ENCODE measurements around the gene NIPBL.

Gene NIPBL

GRCh38 chr5:36919650-36920049 is 43.1 kb downstream of the NIPBL start:
- H3K4me1 ChIP-seq (ENCODE audit: control insufficient read depth, insufficient read depth, low read length, poor library complexity, severe bottlenecking), result no peaks in the 10 kb centered on the region
- no peak overlapping the region for H3K4me3 ChIP-seq (ENCODE audit: insufficient read depth, low read depth, low read length, poor library complexity, severe bottlenecking)
- DNase-seq, result no peak
- H3K27ac ChIP-seq (ENCODE audit: insufficient read depth, low read length, poor library complexity, severe bottlenecking), result no peak overlapping the region
- no peaks in the 10 kb centered on the region for H3K9me3 ChIP-seq (ENCODE audit: control insufficient read depth, low read length)
- H3K27me3 ChIP-seq (replicated peaks; ENCODE audit: control insufficient read depth, insufficient read depth, low read length, poor library complexity, severe bottlenecking), result no peaks in the 10 kb centered on the region
- H3K36me3 ChIP-seq (ENCODE audit: control insufficient read depth, insufficient read depth, low read length), result no peaks in the 10 kb centered on the region

GRCh38 chr5:36928947-36929346 is 52.4 kb downstream of the NIPBL start:
- Histone ChIP-seq H3K36me3 (ENCODE audit: control insufficient read depth, insufficient read depth, low read length) (no peaks in the 10 kb centered on the region), H3K27ac (ENCODE audit: insufficient read depth, low read length, poor library complexity, severe bottlenecking) (no peak overlapping the region), H3K4me3 (ENCODE audit: insufficient read depth, low read depth, low read length, poor library complexity, severe bottlenecking) (no peak overlapping the region), H3K4me1 (ENCODE audit: control insufficient read depth, insufficient read depth, low read length, poor library complexity, severe bottlenecking) (peaks cover 4% of the 10 kb centered on the region), H3K9me3 (ENCODE audit: control insufficient read depth, low read length) (no peaks in the 10 kb centered on the region), H3K27me3 (replicated peaks; ENCODE audit: control insufficient read depth, insufficient read depth, low read length, poor library complexity, severe bottlenecking) (no peaks in the 10 kb centered on the region)
- no peak for DNase-seq

GRCh38 chr5:36929438-36929837 is 52.9 kb downstream of the NIPBL start:
- H3K27me3 ChIP-seq (replicated peaks; ENCODE audit: control insufficient read depth, insufficient read depth, low read length, poor library complexity, severe bottlenecking), result no peaks in the 10 kb centered on the region

GRCh38 chr5:36932056-36932455 is 55.5 kb downstream of the NIPBL start:
- H3K27me3 ChIP-seq (replicated peaks; ENCODE audit: control insufficient read depth, insufficient read depth, low read length, poor library complexity, severe bottlenecking), result no peaks in the 10 kb centered on the region
- no peak for DNase-seq
- peaks cover 4% of the 10 kb centered on the region for H3K4me1 ChIP-seq (ENCODE audit: control insufficient read depth, insufficient read depth, low read length, poor library complexity, severe bottlenecking)
- H3K9me3 ChIP-seq (ENCODE audit: control insufficient read depth, low read length), result no peaks in the 10 kb centered on the region
- no peak overlapping the region for H3K4me3 ChIP-seq (ENCODE audit: insufficient read depth, low read depth, low read length, poor library complexity, severe bottlenecking)
- H3K36me3 ChIP-seq (ENCODE audit: control insufficient read depth, insufficient read depth, low read length), result no peaks in the 10 kb centered on the region
- no peak overlapping the region for H3K27ac ChIP-seq (ENCODE audit: insufficient read depth, low read length, poor library complexity, severe bottlenecking)

More at GRCh38 chr5:36929438-36929837, 52.9 kb downstream of the NIPBL start:
- no peaks in the 10 kb centered on the region for H3K36me3 ChIP-seq (ENCODE audit: control insufficient read depth, insufficient read depth, low read length)
- no peak overlapping the region for H3K4me3 ChIP-seq (ENCODE audit: insufficient read depth, low read depth, low read length, poor library complexity, severe bottlenecking)
- DNase-seq, result no peak
- no peak overlapping the region for H3K27ac ChIP-seq (ENCODE audit: insufficient read depth, low read length, poor library complexity, severe bottlenecking)
- H3K9me3 ChIP-seq (ENCODE audit: control insufficient read depth, low read length), result no peaks in the 10 kb centered on the region
- H3K4me1 ChIP-seq (ENCODE audit: control insufficient read depth, insufficient read depth, low read length, poor library complexity, severe bottlenecking), result peaks cover 4% of the 10 kb centered on the region

DNA sequence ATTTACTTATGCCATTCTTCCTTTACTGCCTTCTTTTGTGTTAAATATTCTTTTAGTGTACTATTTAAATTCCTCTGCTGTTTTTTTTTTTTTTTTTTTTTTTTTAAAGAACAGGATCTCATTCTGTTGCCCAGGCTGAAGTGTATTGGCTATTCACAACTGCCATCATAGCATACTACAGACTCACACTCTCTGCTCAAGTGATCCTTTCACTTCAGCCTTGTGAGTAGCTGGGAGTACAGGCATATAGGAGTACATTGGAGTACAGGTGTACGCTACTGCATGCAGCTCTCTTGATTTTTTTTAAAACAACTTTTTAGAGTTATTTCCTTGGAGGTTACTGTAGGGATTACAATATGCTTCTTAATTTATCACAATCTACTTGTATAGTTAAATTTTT is 56.1 kb downstream of the NIPBL start:
- Histone ChIP-seq H3K4me1 (ENCODE audit: control insufficient read depth, insufficient read depth, low read length, poor library complexity, severe bottlenecking) (peaks cover 3% of the 10 kb centered on the region), H3K27ac (ENCODE audit: insufficient read depth, low read length, poor library complexity, severe bottlenecking) (no peak overlapping the region), H3K9me3 (ENCODE audit: control insufficient read depth, low read length) (no peaks in the 10 kb centered on the region), H3K4me3 (ENCODE audit: insufficient read depth, low read depth, low read length, poor library complexity, severe bottlenecking) (no peak overlapping the region), H3K36me3 (ENCODE audit: control insufficient read depth, insufficient read depth, low read length) (no peaks in the 10 kb centered on the region), H3K27me3 (replicated peaks; ENCODE audit: control insufficient read depth, insufficient read depth, low read length, poor library complexity, severe bottlenecking) (no peaks in the 10 kb centered on the region)
- DNase-seq, result no peak

GRCh38 chr5:36934740-36935356 is 58.3 kb downstream of the NIPBL start:
- H3K27me3 ChIP-seq (replicated peaks; ENCODE audit: control insufficient read depth, insufficient read depth, low read length, poor library complexity, severe bottlenecking), result no peaks in the 10 kb centered on the region

DNA sequence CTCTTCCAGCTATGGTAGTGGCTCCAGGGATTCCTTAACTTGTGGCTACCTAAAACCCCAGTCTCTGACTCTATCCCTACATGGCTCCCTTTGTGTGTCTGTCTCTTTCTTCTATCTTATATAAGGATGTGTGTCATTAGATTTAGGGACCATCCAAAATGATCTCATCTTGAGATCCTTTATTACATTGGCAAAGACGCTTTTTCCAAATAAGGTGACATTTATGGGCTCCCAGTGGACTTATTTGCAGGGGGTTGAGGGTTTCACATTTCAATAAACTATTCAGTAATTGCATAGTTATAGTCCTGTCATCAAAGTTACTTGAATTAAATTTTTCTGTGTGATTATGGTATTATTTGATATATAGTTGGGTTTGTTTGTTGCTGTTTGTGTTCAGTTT is 59.2 kb downstream of the NIPBL start:
- H3K4me1 ChIP-seq (ENCODE audit: control insufficient read depth, insufficient read depth, low read length, poor library complexity, severe bottlenecking), result no peaks in the 10 kb centered on the region
- no peak for DNase-seq
- no peaks in the 10 kb centered on the region for H3K27me3 ChIP-seq (replicated peaks; ENCODE audit: control insufficient read depth, insufficient read depth, low read length, poor library complexity, severe bottlenecking)
- no peaks in the 10 kb centered on the region for H3K9me3 ChIP-seq (ENCODE audit: control insufficient read depth, low read length)
- no peak overlapping the region for H3K27ac ChIP-seq (ENCODE audit: insufficient read depth, low read length, poor library complexity, severe bottlenecking)
- H3K36me3 ChIP-seq (ENCODE audit: control insufficient read depth, insufficient read depth, low read length), result no peaks in the 10 kb centered on the region
- H3K4me3 ChIP-seq (ENCODE audit: insufficient read depth, low read depth, low read length, poor library complexity, severe bottlenecking), result no peak overlapping the region

More at GRCh38 chr5:36934740-36935356, 58.3 kb downstream of the NIPBL start:
- no peak for DNase-seq
- Histone ChIP-seq H3K27ac (ENCODE audit: insufficient read depth, low read length, poor library complexity, severe bottlenecking) (no peak overlapping the region), H3K4me1 (ENCODE audit: control insufficient read depth, insufficient read depth, low read length, poor library complexity, severe bottlenecking) (no peaks in the 10 kb centered on the region), H3K36me3 (ENCODE audit: control insufficient read depth, insufficient read depth, low read length) (no peaks in the 10 kb centered on the region), H3K9me3 (ENCODE audit: control insufficient read depth, low read length) (no peaks in the 10 kb centered on the region), H3K4me3 (ENCODE audit: insufficient read depth, low read depth, low read length, poor library complexity, severe bottlenecking) (no peak overlapping the region)

DNA sequence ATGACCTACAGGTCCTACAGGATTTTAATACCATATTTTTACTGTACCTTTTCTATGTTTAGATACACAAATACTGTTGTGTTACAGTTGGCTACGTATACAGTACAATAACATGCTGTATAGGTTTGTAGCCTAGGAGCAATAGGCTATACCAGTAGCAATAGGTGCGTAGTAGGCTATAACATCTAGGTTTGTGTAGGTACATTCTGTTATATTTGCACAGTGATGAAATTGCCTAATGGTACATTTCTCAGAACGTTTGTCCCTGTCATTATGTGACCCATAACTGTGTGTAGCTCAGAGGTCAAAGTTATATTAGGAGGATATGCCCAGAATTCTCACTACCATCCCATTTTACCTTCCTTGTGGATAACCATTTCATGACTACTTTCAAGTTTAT is 59.7 kb downstream of the NIPBL start:
- Histone ChIP-seq H3K27me3 (replicated peaks; ENCODE audit: control insufficient read depth, insufficient read depth, low read length, poor library complexity, severe bottlenecking) (no peaks in the 10 kb centered on the region), H3K4me3 (ENCODE audit: insufficient read depth, low read depth, low read length, poor library complexity, severe bottlenecking) (no peak overlapping the region), H3K36me3 (ENCODE audit: control insufficient read depth, insufficient read depth, low read length) (no peaks in the 10 kb centered on the region), H3K4me1 (ENCODE audit: control insufficient read depth, insufficient read depth, low read length, poor library complexity, severe bottlenecking) (no peaks in the 10 kb centered on the region), H3K9me3 (ENCODE audit: control insufficient read depth, low read length) (no peaks in the 10 kb centered on the region), H3K27ac (ENCODE audit: insufficient read depth, low read length, poor library complexity, severe bottlenecking) (no peak overlapping the region)
- DNase-seq, result no peak

GRCh38 chr5:36938129-36938528 is 61.6 kb downstream of the NIPBL start:
- DNase-seq, result no peak
- no peaks in the 10 kb centered on the region for H3K27me3 ChIP-seq (replicated peaks; ENCODE audit: control insufficient read depth, insufficient read depth, low read length, poor library complexity, severe bottlenecking)
- no peak overlapping the region for H3K27ac ChIP-seq (ENCODE audit: insufficient read depth, low read length, poor library complexity, severe bottlenecking)
- H3K36me3 ChIP-seq (ENCODE audit: control insufficient read depth, insufficient read depth, low read length), result no peaks in the 10 kb centered on the region
- no peaks in the 10 kb centered on the region for H3K9me3 ChIP-seq (ENCODE audit: control insufficient read depth, low read length)
- H3K4me1 ChIP-seq (ENCODE audit: control insufficient read depth, insufficient read depth, low read length, poor library complexity, severe bottlenecking), result no peaks in the 10 kb centered on the region
- no peak overlapping the region for H3K4me3 ChIP-seq (ENCODE audit: insufficient read depth, low read depth, low read length, poor library complexity, severe bottlenecking)

DNA sequence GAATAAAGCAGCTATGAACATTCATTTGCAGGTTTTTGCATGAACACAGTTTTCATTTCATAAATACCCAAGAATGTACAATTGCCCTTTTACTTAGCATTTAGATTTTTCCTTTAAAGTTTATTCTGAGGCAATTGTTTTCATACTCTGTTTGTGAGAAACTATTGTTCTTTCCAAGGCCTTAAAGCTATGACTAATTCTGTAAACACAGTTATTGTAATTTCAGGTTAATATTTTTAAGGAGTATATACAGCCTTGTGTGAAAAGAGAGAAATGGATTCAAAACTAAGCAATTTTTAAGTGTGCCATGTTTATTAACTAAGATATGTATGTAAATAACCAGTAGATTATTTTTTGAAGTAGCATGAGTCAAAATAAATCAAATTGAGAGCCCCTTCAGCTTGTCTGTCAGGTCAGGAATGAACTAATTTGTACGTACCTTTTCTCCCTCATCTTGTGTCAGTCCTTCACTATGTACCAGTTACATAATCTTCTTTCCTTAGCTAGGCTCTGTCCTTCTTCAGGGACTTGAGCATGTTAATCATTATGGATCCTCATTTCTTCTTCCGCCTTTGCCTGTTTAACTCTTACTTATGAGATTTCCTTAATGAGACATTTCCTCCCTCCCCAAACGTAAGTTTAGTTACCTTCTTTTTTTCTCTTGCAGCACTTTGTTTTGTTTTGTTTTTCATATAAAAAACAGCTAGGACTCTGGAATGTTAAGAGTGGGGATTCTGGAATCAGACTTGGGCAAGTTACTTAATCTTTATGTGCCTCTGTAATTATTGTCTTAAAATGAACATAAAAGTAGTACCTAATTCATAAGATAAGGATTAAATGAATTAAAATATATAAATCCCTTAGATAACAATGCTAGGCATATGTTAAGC is 63.6 kb downstream of the NIPBL start:
- no peak overlapping the region for H3K27ac ChIP-seq (ENCODE audit: insufficient read depth, low read length, poor library complexity, severe bottlenecking)

More for the DNA sequence above, 63.6 kb downstream of the NIPBL start:
- DNase-seq, result no peak
- Histone ChIP-seq H3K27me3 (replicated peaks; ENCODE audit: control insufficient read depth, insufficient read depth, low read length, poor library complexity, severe bottlenecking) (no peaks in the 10 kb centered on the region), H3K4me1 (ENCODE audit: control insufficient read depth, insufficient read depth, low read length, poor library complexity, severe bottlenecking) (no peaks in the 10 kb centered on the region), H3K9me3 (ENCODE audit: control insufficient read depth, low read length) (no peaks in the 10 kb centered on the region), H3K36me3 (ENCODE audit: control insufficient read depth, insufficient read depth, low read length) (no peaks in the 10 kb centered on the region), H3K4me3 (ENCODE audit: insufficient read depth, low read depth, low read length, poor library complexity, severe bottlenecking) (no peak overlapping the region)

Measured in effector memory CD4-positive, alpha-beta T cell (primary cell).